ENCODE measurements around the gene SWT1.

GRCh38 chr1:185227161-185227560 is 70.2 kb downstream of the SWT1 start:
- TF ChIP-seq EZH2 (IDR thresholded peaks at IDR 0.05; ENCODE audit: insufficient read depth, poor library complexity, severe bottlenecking) (no peak), EZH2phosphoT487 (IDR thresholded peaks at IDR 0.05; ENCODE audit: insufficient read depth, low read depth) (no peak)

Measured in GM23248 (cell line).